Cardiac muscle cell (in vitro differentiated cells and primary cell): ENCODE data around the gene COX4I2. TPM values are rescaled to one million over a fixed set of nuclear protein-coding genes. Genes with fewer than 3 reads are reported as not detected.

Experiments
- DNase-seq, 2 donors: peaks; one replicate each; pipeline versions ENCODE4 v3.0.0 to v3.0.0-alpha.2; 2010 to 2017; ENCODE audit warnings: low read depth in 1 of 2, low spot score in 1 of 2
- H3K27ac ChIP-seq: fragments of 200-600 bp; sonication (generic); 2 replicates; pipeline ENCODE4 v1.5.1; 2016
- H3K27me3 ChIP-seq: fragments of 200-600 bp; sonication (generic); 2 replicates; pipeline ENCODE4 v1.6.0; 2016; ENCODE audit warnings: control low read depth
- H3K36me3 ChIP-seq: fragments of 200-600 bp; sonication (generic); 2 replicates; pipeline ENCODE4 v1.5.1; 2016; ENCODE audit warnings: control low read depth
- H3K4me1 ChIP-seq: fragments of 200-600 bp; sonication (generic); 2 replicates; pipeline ENCODE4 v1.8.1; 2017; ENCODE audit warnings: low read depth, mild to moderate bottlenecking, mixed run types
- H3K4me3 ChIP-seq: fragments of 200-600 bp; sonication (generic); 2 replicates; pipeline ENCODE4 v1.5.1; 2016; ENCODE audit warnings: mild to moderate bottlenecking
- H3K9me3 ChIP-seq: fragments of 200-600 bp; sonication (generic); 2 replicates; pipeline ENCODE4 v1.5.1; 2017; ENCODE audit warnings: low read depth, mild to moderate bottlenecking, control low read depth
- polyA plus RNA-seq: library from polyadenylated mRNA; unstranded; fragments of >200 nt; fragmentation: Nextera tagmentation; extraction: Ambion mirVana; gene quantifications from 2 replicates; pipeline ENCODE4 v1.2.1, GENCODE V29; 2016
- total RNA-seq: library from RNA; depleted of rRNA; stranded (reverse); fragments of >200 nt; gene quantifications from 2 replicates; pipeline ENCODE4 v1.2.3, GENCODE V29; 2016
- TF ChIP-seq, protein P1 (sequence below): IDR thresholded peaks from 2 replicates; pipeline ENCODE4 v1.5.1; 2012; ENCODE audit warnings: low read depth, mild to moderate bottlenecking, low read length

Gene COX4I2
- total and polyA plus RNA-seq, 2 experiments from 2014 or later, result 0.81 TPM; not detected in 1

DNA sequence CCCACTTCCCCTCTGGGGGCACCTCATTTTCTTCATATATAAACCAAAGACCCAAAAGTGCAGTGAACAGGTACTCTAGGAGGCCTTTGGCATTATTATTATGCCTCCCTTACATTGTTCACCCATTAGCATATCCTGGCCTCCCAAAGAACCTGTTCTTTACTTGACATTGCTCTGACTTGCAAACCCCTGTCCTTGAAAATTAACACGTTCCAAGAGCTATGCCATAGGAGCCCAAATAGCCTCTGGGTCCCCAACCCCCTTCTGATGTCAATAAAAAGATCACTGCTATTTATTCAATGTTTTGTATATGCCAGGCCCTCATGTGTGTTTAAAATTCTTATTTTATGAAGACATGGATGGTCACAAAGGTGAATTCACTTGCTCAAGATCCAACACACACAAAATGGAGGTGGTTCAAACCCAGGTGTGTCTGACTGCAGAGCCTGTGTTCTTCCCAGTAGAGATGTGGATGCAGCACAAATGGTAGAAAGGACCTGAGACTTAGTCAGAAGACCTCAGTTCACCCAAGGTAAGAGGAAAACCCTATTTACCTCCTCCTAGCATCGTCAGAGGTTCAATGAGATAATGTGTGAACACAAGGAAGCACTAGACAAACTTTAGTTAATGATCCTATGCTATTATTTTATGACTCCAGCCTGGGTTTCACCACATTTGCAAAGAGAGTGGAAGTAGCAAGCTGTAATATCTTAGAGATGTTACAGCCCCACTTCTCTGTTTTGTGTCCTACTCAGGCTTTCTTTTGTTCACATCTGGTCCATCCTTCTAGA lies 48.3 kb downstream of the COX4I2 start:
- Histone ChIP-seq H3K27ac (no peak overlapping the region), H3K9me3 (no peaks in the 10 kb centered on the region), H3K4me3 (no peak overlapping the region), H3K27me3 (no peaks in the 10 kb centered on the region), H3K36me3 (no peaks in the 10 kb centered on the region), H3K4me1 (no peaks in the 10 kb centered on the region)
- TF ChIP-seq, protein P1, sequence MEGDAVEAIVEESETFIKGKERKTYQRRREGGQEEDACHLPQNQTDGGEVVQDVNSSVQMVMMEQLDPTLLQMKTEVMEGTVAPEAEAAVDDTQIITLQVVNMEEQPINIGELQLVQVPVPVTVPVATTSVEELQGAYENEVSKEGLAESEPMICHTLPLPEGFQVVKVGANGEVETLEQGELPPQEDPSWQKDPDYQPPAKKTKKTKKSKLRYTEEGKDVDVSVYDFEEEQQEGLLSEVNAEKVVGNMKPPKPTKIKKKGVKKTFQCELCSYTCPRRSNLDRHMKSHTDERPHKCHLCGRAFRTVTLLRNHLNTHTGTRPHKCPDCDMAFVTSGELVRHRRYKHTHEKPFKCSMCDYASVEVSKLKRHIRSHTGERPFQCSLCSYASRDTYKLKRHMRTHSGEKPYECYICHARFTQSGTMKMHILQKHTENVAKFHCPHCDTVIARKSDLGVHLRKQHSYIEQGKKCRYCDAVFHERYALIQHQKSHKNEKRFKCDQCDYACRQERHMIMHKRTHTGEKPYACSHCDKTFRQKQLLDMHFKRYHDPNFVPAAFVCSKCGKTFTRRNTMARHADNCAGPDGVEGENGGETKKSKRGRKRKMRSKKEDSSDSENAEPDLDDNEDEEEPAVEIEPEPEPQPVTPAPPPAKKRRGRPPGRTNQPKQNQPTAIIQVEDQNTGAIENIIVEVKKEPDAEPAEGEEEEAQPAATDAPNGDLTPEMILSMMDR, result no peak
- no peak for DNase-seq

DNA sequence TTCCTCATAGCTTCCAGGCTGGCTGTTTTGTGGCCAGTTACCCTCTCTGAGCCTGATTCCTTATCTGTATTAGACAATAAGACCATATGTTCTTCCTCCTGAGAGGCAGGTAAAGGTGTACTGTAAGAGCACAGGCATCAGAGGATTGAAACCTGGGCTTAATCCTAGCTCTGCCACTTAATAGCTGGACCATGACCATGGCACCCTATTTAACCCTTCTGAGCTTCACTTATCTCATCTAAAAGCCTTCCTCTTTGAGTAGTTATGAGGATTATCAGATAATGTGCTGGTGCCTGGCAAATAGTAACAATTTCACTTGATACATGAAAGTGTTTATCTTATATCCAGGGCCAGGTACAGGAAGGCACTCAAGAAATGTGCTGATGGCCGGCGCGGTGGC lies 50.1 kb downstream of the COX4I2 start:
- H3K27ac ChIP-seq, result no peak overlapping the region
- peaks cover 6% of the 10 kb centered on the region for H3K4me1 ChIP-seq
- no peaks in the 10 kb centered on the region for H3K36me3 ChIP-seq
- TF ChIP-seq, protein P1, result no peak
- H3K9me3 ChIP-seq, result no peaks in the 10 kb centered on the region
- no peak overlapping the region for H3K4me3 ChIP-seq
- no peaks in the 10 kb centered on the region for H3K27me3 ChIP-seq
- DNase-seq, result no peak

DNA sequence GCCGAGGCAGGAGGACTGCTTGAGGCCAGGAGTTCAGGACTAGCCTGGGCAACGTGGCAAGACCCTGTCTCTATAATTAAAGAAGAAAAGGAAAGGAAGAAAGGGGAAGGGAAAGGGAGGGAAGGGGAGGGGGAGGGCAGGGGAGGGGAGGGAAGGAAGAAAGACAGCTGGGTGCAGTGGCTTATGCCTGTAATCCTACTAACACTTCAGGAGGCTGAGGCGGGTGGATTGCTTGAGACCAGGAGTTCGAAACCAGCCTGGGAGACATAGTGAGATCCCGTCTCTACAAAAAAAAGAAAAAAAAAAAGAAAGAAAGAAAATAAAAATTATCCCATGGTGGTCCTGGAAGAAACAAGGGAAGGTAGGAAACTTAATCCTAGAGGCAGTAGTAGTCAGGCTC lies 51.4 kb downstream of the COX4I2 start:
- no peaks in the 10 kb centered on the region for H3K36me3 ChIP-seq
- H3K27ac ChIP-seq, result no peak overlapping the region
- peaks cover 6% of the 10 kb centered on the region for H3K4me1 ChIP-seq
- TF ChIP-seq, protein P1, result no peak
- H3K4me3 ChIP-seq, result no peak overlapping the region
- no peaks in the 10 kb centered on the region for H3K27me3 ChIP-seq
- H3K9me3 ChIP-seq, result no peaks in the 10 kb centered on the region
- DNase-seq, result no peak

DNA sequence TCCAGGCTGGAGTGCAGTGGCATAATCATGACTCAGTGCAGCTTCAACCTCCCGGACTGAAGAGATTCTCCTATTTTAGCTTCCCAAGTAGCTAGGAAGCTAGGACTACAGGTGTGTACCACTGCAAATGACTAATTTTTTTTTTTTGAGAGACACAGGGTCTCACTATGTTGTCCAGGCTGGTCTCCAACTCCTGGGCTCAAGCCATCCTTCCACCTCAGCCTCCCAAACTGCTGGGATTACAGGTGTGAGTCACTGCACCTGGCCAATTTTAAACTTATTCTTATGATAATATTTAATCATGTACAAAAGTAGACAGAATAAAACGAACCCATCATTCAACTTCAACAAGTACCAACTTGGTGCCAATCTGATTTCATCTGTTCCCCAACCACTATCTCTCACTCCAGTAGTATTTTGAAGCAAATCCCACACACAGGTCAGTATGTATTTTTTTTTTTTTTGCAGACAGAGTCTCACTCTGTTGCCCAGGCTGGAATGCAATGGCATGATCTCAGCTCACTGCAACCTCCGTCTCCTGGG lies 52.5 kb downstream of the COX4I2 start:
- Histone ChIP-seq H3K4me3 (no peak overlapping the region), H3K27me3 (no peaks in the 10 kb centered on the region), H3K27ac (no peak overlapping the region), H3K36me3 (no peaks in the 10 kb centered on the region), H3K9me3 (no peaks in the 10 kb centered on the region), H3K4me1 (peaks cover 10% of the 10 kb centered on the region)
- DNase-seq, result no peak
- TF ChIP-seq, protein P1, result no peak

DNA sequence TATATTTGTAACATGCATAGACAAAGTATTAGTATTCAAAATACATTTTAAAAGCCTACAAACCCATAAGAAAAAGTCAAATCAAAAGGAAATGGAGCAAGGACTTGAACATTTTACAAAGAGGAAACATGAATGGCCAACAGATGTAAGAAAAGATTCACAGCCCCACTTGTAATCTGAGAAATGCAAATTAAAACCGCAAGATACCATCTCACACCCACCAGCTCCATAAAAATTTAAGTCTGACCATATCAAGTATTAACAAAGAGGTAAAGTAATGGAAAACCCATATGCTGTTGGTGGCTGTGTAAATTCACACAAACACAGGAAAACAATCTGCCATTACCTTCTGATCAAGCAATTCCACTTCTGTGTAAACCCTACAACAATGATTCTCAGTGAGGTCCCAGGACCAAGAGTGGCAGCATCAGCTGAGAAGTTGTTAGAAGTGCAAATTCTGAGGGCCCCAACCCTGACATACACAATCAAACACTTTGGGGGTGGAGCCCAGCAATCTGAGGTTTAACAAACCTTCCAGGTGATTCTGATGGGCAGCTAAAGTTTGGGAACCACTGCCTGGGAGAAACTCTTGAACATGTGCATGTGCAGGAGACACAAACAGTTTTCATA lies 54.0 kb downstream of the COX4I2 start:
- H3K9me3 ChIP-seq, result no peaks in the 10 kb centered on the region
- H3K36me3 ChIP-seq, result no peaks in the 10 kb centered on the region
- H3K4me1 ChIP-seq, result peaks cover 10% of the 10 kb centered on the region
- TF ChIP-seq, protein P1, result no peak
- DNase-seq, result peak in 1 of 2 donors; percentile 33
- H3K27me3 ChIP-seq, result no peaks in the 10 kb centered on the region
- no peak overlapping the region for H3K4me3 ChIP-seq
- H3K27ac ChIP-seq, result peak overlapping the region; percentile 57
